OCI-LY3 (cell line): ENCODE data around the gene TMEM247.

ENCODE experiments used
- H2AFZ ChIP-seq: fragments of 200-600, 300-600 bp; shearing (Covaris generic); 2 replicates; pipeline ENCODE4 v1.6.0; 2014; ENCODE audit warnings: antibody characterized with exemption, low read depth, low read length
- H3K27ac ChIP-seq: fragments of 200-600, 300-600 bp; sonication (generic); 2 replicates; pipeline ENCODE4 v1.5.1; 2014; ENCODE audit warnings: mild to moderate bottlenecking, low read length, moderate library complexity, mixed read lengths
- H3K27me3 ChIP-seq: fragments of 200-600, 300-600 bp; sonication (generic); 2 replicates; pipeline ENCODE4 v1.6.1; 2014; ENCODE audit warnings: low read depth, low read length, mixed read lengths
- H3K36me3 ChIP-seq: fragments of 200-600, 300-600 bp; sonication (generic); replicated peaks from 2 replicates; pipeline ENCODE3; 2014; ENCODE audit warnings: low read depth, low read length, mixed read lengths
- H3K4me1 ChIP-seq: fragments of 300-600, 200-600 bp; sonication (generic); 2 replicates; pipeline ENCODE4 v1.6.1; 2014; ENCODE audit warnings: low read length, mixed read lengths
- H3K4me2 ChIP-seq: fragments of 200-600, 300-600 bp; sonication (generic); 2 replicates; pipeline ENCODE4 v1.6.1; 2014; ENCODE audit warnings: low read length, mixed read lengths
- H3K4me3 ChIP-seq: fragments of 300-600, 200-600 bp; sonication (generic); 2 replicates; pipeline ENCODE4 v1.5.1; 2014; ENCODE audit warnings: antibody characterized with exemption, mild to moderate bottlenecking, low read length, moderate library complexity
- H3K79me2 ChIP-seq: fragments of 300-600, 200-600 bp; shearing (Covaris generic); 2 replicates; pipeline ENCODE4 v1.6.1; 2014; ENCODE audit warnings: mild to moderate bottlenecking, low read length, mixed read lengths
- H3K9ac ChIP-seq: fragments of 300-600, 200-600 bp; shearing (Covaris generic); 2 replicates; pipeline ENCODE4 v1.6.0; 2014; ENCODE audit warnings: mild to moderate bottlenecking, low read length, moderate library complexity
- H3K9me3 ChIP-seq: fragments of 200-600, 300-600 bp; shearing (Covaris generic); 2 replicates; pipeline ENCODE4 v1.6.1; 2014; ENCODE audit warnings: low read length, mixed read lengths; ENCODE audit not compliant: insufficient read depth
- H4K20me1 ChIP-seq: fragments of 200-600, 300-600 bp; sonication (generic); 2 replicates; pipeline ENCODE4 v1.6.1; 2016; ENCODE audit warnings: low read length, mixed read lengths; ENCODE audit not compliant: insufficient read depth
- EZH2phosphoT487 ChIP-seq: fragments of 200-600 bp; shearing (Covaris generic); IDR thresholded peaks from 2 replicates; pipeline ENCODE4 v1.6.1; 2018; ENCODE audit warnings: antibody characterized with exemption, mixed run types, low read depth
- TF ChIP-seq, protein P1 (sequence below): fragments of 200-600, 300-600 bp; sonication (generic); IDR thresholded peaks from 2 replicates; pipeline ENCODE4 v1.5.1; 2014; ENCODE audit warnings: antibody characterized with exemption, low read length, low read depth

Gene TMEM247

DNA sequence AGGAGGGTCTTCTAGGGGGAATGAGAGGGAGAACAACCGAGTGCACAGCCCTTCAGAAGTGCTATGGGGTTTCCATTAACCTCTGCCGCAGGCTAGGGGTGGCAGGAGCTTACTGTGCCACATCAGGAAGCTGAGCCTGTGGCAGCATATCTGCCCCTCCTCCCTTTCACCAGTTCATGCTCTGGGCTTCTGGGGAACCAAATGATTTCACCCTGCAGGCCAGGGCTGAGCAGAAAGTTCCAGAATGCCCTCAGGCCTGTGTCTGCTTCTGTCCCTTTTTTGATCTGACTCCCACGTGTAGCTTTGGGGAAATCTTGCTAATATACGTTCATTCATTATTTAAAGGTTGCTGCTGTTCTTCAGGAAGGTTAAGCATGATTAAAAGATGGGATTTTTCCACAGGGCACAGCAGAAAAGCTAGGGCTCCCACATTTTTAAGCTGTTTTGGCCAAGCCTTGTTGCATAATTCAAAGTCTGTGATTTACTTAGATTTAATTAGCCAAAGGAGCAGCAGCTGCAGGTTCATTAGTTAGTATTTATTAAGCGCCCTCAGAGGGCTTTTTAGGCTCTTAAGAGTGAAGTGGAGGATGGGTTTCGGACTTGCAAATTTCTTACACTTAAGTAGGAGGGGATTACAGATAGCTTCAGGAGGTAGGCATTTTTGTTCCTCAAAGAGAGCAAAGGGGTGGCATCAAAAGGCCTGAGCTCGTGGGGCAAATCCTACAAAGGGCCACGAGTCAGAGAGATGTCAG, 10.2 kb downstream of the TMEM247 start:
- H3K9me3 ChIP-seq, result no peaks in the 10 kb centered on the region
- peak overlapping the region; percentile 50 for H3K9ac ChIP-seq
- H3K79me2 ChIP-seq, result no peaks in the 10 kb centered on the region
- H3K4me2 ChIP-seq, result peak overlapping the region; percentile 62
- no peaks in the 10 kb centered on the region for H3K27me3 ChIP-seq
- peak overlapping the region; percentile 81 for H3K27ac ChIP-seq
- H3K4me3 ChIP-seq, result peak overlapping the region; percentile 27
- peak overlapping the region; percentile 49; the same call in 1 of the 2 replicates for H2AFZ ChIP-seq
- H3K36me3 ChIP-seq, result no peaks in the 10 kb centered on the region
- no peak for TF ChIP-seq EZH2phosphoT487
- TF ChIP-seq, protein P1, sequence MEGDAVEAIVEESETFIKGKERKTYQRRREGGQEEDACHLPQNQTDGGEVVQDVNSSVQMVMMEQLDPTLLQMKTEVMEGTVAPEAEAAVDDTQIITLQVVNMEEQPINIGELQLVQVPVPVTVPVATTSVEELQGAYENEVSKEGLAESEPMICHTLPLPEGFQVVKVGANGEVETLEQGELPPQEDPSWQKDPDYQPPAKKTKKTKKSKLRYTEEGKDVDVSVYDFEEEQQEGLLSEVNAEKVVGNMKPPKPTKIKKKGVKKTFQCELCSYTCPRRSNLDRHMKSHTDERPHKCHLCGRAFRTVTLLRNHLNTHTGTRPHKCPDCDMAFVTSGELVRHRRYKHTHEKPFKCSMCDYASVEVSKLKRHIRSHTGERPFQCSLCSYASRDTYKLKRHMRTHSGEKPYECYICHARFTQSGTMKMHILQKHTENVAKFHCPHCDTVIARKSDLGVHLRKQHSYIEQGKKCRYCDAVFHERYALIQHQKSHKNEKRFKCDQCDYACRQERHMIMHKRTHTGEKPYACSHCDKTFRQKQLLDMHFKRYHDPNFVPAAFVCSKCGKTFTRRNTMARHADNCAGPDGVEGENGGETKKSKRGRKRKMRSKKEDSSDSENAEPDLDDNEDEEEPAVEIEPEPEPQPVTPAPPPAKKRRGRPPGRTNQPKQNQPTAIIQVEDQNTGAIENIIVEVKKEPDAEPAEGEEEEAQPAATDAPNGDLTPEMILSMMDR, result no peak
- peaks cover 62% of the 10 kb centered on the region for H3K4me1 ChIP-seq
- no peaks in the 10 kb centered on the region for H4K20me1 ChIP-seq

DNA sequence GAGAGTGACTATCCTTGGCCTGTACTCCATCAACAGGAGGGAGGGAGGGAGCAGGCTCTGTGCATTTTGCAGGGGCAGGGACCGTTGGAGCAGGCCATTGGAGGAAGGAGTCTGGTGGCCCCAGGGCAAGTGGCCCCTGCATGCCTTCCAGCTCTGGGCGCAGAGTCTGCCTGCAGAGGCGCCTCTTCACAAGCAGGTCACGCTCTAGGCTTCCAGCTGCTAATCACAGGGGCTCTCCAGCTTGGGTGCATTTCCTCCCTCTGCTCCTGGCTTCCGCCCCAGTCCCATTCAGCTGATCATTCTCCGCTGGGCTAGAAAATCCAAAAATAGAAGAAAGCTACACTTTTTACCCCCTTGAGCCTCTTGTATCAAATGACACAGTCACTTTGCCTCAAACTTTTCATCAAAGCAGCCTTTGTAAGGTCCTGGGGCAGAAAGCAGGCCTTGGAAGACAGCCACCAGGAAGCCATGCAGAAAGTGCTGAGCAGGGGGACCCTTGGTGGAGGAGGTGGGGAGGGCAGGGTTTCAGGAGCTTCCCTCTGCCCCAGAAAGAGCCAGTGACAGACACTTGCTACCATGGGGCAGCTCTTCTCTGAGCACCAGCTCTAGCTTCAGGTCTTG, 11.3 kb downstream of the TMEM247 start:
- Histone ChIP-seq H3K27ac (peak overlapping the region; percentile 81), H3K27me3 (no peaks in the 10 kb centered on the region), H3K36me3 (no peaks in the 10 kb centered on the region), H3K4me2 (peak overlapping the region; percentile 62), H3K9ac (peak overlapping the region; percentile 50), H4K20me1 (no peaks in the 10 kb centered on the region), H3K9me3 (no peaks in the 10 kb centered on the region), H3K4me1 (peaks cover 62% of the 10 kb centered on the region), H3K4me3 (peak overlapping the region; percentile 27), H2AFZ (peak overlapping the region; percentile 28; the same call in 1 of the 2 replicates), H3K79me2 (no peaks in the 10 kb centered on the region)
- TF ChIP-seq, protein P1, result peak; percentile 38
- TF ChIP-seq EZH2phosphoT487, result no peak

DNA sequence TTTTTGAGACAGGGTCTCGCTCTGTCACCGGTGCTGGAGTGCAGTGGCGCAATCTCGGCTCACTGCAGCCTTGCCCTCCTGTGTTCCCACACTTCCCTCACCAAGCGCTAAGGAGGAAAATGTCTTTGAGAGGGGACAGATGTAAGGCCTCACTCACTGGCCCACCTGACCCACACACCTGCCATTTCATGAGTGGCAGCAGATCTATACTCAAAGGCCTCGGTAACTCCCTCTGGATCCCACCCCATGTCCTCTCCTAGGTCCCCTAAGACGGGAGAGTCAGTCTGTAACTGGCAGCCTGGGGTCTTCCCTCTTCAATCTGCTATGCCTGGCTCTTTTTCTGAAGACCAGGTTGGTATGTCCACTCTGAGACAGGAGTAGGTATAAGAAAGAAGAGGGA, 12.9 kb downstream of the TMEM247 start:
- H3K27ac ChIP-seq, result no peak overlapping the region
- no peaks in the 10 kb centered on the region for H3K36me3 ChIP-seq
- H3K27me3 ChIP-seq, result no peaks in the 10 kb centered on the region
- no peaks in the 10 kb centered on the region for H3K9me3 ChIP-seq
- H4K20me1 ChIP-seq, result no peaks in the 10 kb centered on the region
- TF ChIP-seq, protein P1, result no peak
- TF ChIP-seq EZH2phosphoT487, result no peak
- no peaks in the 10 kb centered on the region for H3K79me2 ChIP-seq
- peaks cover 58% of the 10 kb centered on the region for H3K4me1 ChIP-seq
- no peak overlapping the region for H3K4me3 ChIP-seq
- no peak overlapping the region for H2AFZ ChIP-seq
- H3K4me2 ChIP-seq, result peak overlapping the region; percentile 81
- no peak overlapping the region for H3K9ac ChIP-seq

DNA sequence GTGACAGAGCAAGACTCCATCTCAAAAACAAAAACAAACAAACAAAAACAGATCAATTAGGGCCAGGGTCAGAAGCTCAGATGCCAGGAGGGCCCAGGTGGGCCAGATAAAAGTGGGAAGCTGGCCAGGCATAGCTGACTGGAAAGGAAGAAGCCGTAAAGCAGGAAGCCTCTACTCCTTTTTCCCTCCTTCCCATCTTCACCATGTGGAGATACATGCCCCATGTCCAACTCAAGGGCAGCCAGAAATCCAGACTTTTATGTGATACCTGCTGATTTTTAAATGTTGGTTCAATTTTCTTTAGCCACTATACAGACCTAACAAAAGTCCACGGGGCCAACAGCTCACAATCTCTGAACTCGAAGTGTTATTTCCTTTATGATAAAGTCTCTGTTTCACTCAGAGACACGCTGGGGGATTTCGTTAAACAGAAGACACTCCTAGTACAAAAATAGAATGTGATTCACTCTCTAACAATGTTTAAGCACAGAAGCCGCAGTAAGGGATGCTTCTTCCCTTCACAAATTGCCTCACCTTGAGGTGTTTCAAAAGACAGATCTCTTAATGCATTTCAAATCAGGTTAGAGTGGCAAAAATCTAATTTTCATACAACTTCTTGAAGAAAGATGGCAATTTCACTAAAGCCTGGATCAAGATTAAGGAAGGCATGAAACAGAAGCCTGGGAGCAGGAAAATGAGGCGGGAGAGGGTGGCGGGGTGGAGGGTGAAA, 14.0 kb downstream of the TMEM247 start:
- TF ChIP-seq EZH2phosphoT487, result no peak
- TF ChIP-seq, protein P1, result 0 out of 2 replicates have a peak, but pooled peaks have one; percentile 6
- Histone ChIP-seq H3K27ac (peak overlapping the region; percentile 80), H3K9me3 (no peaks in the 10 kb centered on the region)

More for the DNA sequence above, 14.0 kb downstream of the TMEM247 start:
- H3K79me2 ChIP-seq, result no peaks in the 10 kb centered on the region
- no peaks in the 10 kb centered on the region for H3K36me3 ChIP-seq
- H3K4me2 ChIP-seq, result peak overlapping the region; percentile 81
- peak overlapping the region; percentile 57; the same call in 1 of the 2 replicates for H3K9ac ChIP-seq
- peak overlapping the region; percentile 49 for H3K4me3 ChIP-seq
- H2AFZ ChIP-seq, result no peak overlapping the region
- H3K4me1 ChIP-seq, result peaks cover 69% of the 10 kb centered on the region
- peaks cover 4% of the 10 kb centered on the region for H3K27me3 ChIP-seq
- no peaks in the 10 kb centered on the region for H4K20me1 ChIP-seq
